H9 (cell line): ENCODE data around the gene ITGBL1. TPM values are rescaled to one million over a fixed set of nuclear protein-coding genes. Genes with fewer than 3 reads are reported as not detected.

Experiments
- DNase-seq: peaks from one replicate; pipeline ENCODE4 v3.0.0-alpha.2; 2017
- H2AFZ ChIP-seq: one replicate; pipeline ENCODE4 v1.6.1; 2013; ENCODE audit warnings: mild to moderate bottlenecking, low read length, control low read depth, moderate library complexity
- H2AK5ac ChIP-seq: 2 replicates; pipeline ENCODE4 v1.6.1; 2013; ENCODE audit warnings: low read length, control low read depth, mixed read lengths; ENCODE audit not compliant: insufficient read length
- H2BK120ac ChIP-seq: one replicate; pipeline ENCODE4 v1.6.1; 2013; ENCODE audit warnings: low read depth, mild to moderate bottlenecking, low read length, control low read depth, inconsistent platforms; ENCODE audit not compliant: poor library complexity, severe bottlenecking
- H2BK12ac ChIP-seq: 2 replicates; pipeline ENCODE4 v1.6.1; 2013; ENCODE audit warnings: low read length, control low read depth, mixed read lengths, low read depth; ENCODE audit not compliant: insufficient read length
- H2BK15ac ChIP-seq: 2 replicates; pipeline ENCODE4 v1.6.1; 2013; ENCODE audit warnings: low read depth, low read length, control low read depth
- H2BK20ac ChIP-seq: one replicate; pipeline ENCODE4 v1.6.1; 2013; ENCODE audit warnings: low read depth, mild to moderate bottlenecking, low read length, control low read depth, inconsistent platforms; ENCODE audit not compliant: poor library complexity, severe bottlenecking
- H2BK5ac ChIP-seq: 2 replicates; pipeline ENCODE4 v1.6.1; 2013; ENCODE audit warnings: low read length, control low read depth, mixed read lengths; ENCODE audit not compliant: insufficient read length
- H3K14ac ChIP-seq: 2 replicates; pipeline ENCODE4 v1.6.1; 2013; ENCODE audit warnings: low read length, control low read depth; ENCODE audit not compliant: insufficient read depth
- H3K18ac ChIP-seq: 2 replicates; pipeline ENCODE4 v1.6.1; 2013; ENCODE audit warnings: low read depth, mild to moderate bottlenecking, mixed read lengths, low read length, control low read depth; ENCODE audit not compliant: insufficient read length
- H3K23ac ChIP-seq: 2 replicates; pipeline ENCODE4 v1.6.1; 2013; ENCODE audit warnings: low read length, control low read depth, mixed read lengths, low read depth; ENCODE audit not compliant: insufficient read length
- H3K23me2 ChIP-seq: 2 replicates; pipeline ENCODE4 v1.6.1; 2013; ENCODE audit warnings: low read depth, mild to moderate bottlenecking, mixed read lengths, low read length, control low read depth; ENCODE audit not compliant: insufficient read length, poor library complexity, severe bottlenecking
- H3K27ac ChIP-seq: 2 replicates; pipeline ENCODE4 v1.5.1; 2013; ENCODE audit warnings: low read length, control low read depth, mixed read lengths, low read depth; ENCODE audit not compliant: insufficient read length
- H3K27me3 ChIP-seq: 2 replicates; pipeline ENCODE4 v1.6.1; 2013; ENCODE audit warnings: low read length, control low read depth, inconsistent platforms; ENCODE audit not compliant: insufficient read depth
- H3K4ac ChIP-seq: 2 replicates; pipeline ENCODE4 v1.6.1; 2013; ENCODE audit warnings: low read depth, mild to moderate bottlenecking, control low read depth, inconsistent platforms, low read length, moderate library complexity
- H3K4me1 ChIP-seq: 2 replicates; pipeline ENCODE4 v1.6.1; 2013; ENCODE audit warnings: low read length, control low read depth, inconsistent platforms; ENCODE audit not compliant: insufficient read depth
- H3K4me2 ChIP-seq: 2 replicates; pipeline ENCODE4 v1.6.1; 2013; ENCODE audit warnings: low read length, control low read depth, mixed read lengths; ENCODE audit not compliant: insufficient read length, insufficient read depth
- H3K56ac ChIP-seq: 2 replicates; pipeline ENCODE4 v1.6.1; 2013; ENCODE audit warnings: low read depth, mild to moderate bottlenecking, mixed read lengths, low read length, control low read depth; ENCODE audit not compliant: insufficient read length
- H3K79me1 ChIP-seq: 2 replicates; pipeline ENCODE4 v1.6.1; 2013; ENCODE audit warnings: low read depth, mild to moderate bottlenecking, moderate library complexity, low read length, control low read depth, inconsistent platforms; ENCODE audit not compliant: insufficient read depth, poor library complexity, severe bottlenecking
- H3K79me2 ChIP-seq: 2 replicates; pipeline ENCODE4 v1.6.1; 2013; ENCODE audit warnings: low read length, control low read depth, inconsistent platforms; ENCODE audit not compliant: insufficient read depth
- H3K9ac ChIP-seq: 2 replicates; pipeline ENCODE4 v1.6.1; 2013; ENCODE audit warnings: low read length, control low read depth, mixed read lengths; ENCODE audit not compliant: insufficient read length; ENCODE audit errors: extremely low read depth
- H3K9me3 ChIP-seq: one replicate; pipeline ENCODE4 v1.6.1; 2013; ENCODE audit warnings: low read depth, low read length, inconsistent platforms; ENCODE audit not compliant: control insufficient read depth
- H3T11ph ChIP-seq: one replicate; pipeline ENCODE4 v1.6.1; 2013; ENCODE audit warnings: mild to moderate bottlenecking, low read length, control low read depth, inconsistent platforms
- H4K20me1 ChIP-seq: one replicate; pipeline ENCODE4 v1.6.1; 2013; ENCODE audit not compliant: control insufficient read depth, insufficient read length, insufficient read depth
- H4K5ac ChIP-seq: 2 replicates; pipeline ENCODE4 v1.6.1; 2013; ENCODE audit warnings: low read depth, mild to moderate bottlenecking, mixed read lengths, low read length, control low read depth; ENCODE audit not compliant: insufficient read length
- H4K8ac ChIP-seq: replicated peaks from 2 replicates; pipeline ENCODE4 v1.6.1; 2013; ENCODE audit warnings: low read length, control low read depth, mixed read lengths, low read depth; ENCODE audit not compliant: insufficient read length
- H4K91ac ChIP-seq: 2 replicates; pipeline ENCODE4 v1.6.1; 2013; ENCODE audit warnings: low read depth, mild to moderate bottlenecking, moderate library complexity, mixed read lengths, low read length, control low read depth; ENCODE audit not compliant: insufficient read length
- H3K27ac Mint-ChIP-seq, 3 experiments: 2 replicates in 2 of 3; 3 replicates in 1 of 3; pipeline ENCODE4 v1.8.0; 2020 to 2021; ENCODE audit warnings: mixed read lengths in 3 of 3, mild to moderate bottlenecking in 1 of 3, moderate library complexity in 1 of 3
- H3K27me3 Mint-ChIP-seq: 2 replicates; pipeline ENCODE4 v1.8.0; 2021; ENCODE audit warnings: low read depth, mild to moderate bottlenecking, moderate library complexity, mixed read lengths
- H3K36me3 Mint-ChIP-seq, 3 experiments: 2 replicates in 2 of 3; 3 replicates in 1 of 3; pipeline ENCODE4 v1.8.0; 2020 to 2021; ENCODE audit warnings: low read depth in 3 of 3, mixed read lengths in 3 of 3; ENCODE audit not compliant: insufficient read depth in 1 of 3
- H3K4me1 Mint-ChIP-seq, 2 experiments: 2 replicates each; pipeline ENCODE4 v1.8.0; 2020; ENCODE audit warnings: mixed read lengths in 2 of 2
- H3K4me3 Mint-ChIP-seq, 2 experiments: 2 replicates in 1 of 2; 3 replicates in 1 of 2; pipeline ENCODE4 v1.8.0; 2020 to 2021; ENCODE audit warnings: mild to moderate bottlenecking in 2 of 2, mixed read lengths in 2 of 2, moderate library complexity in 1 of 2
- H3K9me3 Mint-ChIP-seq, 2 experiments: 2 replicates in 1 of 2; 3 replicates in 1 of 2; pipeline ENCODE4 v1.8.0; 2020; ENCODE audit warnings: mild to moderate bottlenecking in 2 of 2, mixed read lengths in 2 of 2, moderate library complexity in 1 of 2
- CTCF ChIP-seq: fragments of 200-600 bp; sonication (generic); conservative IDR thresholded peaks from 3 replicates; pipeline ENCODE4 v1.8.0; 2021; ENCODE audit warnings: antibody characterized with exemption, mild to moderate bottlenecking
- WGBS: extraction: QIAGEN DNeasy Blood & Tissue Kit; methylation state at CpG from one replicate; pipeline ENCODE4 v1.1.7; 2013; ENCODE audit warnings: missing lambda C conversion rate, low lambda C conversion rate, mixed read lengths; ENCODE audit not compliant: insufficient read length; ENCODE audit errors: extremely low coverage; 5-methylcytosine and 5-hydroxymethylcytosine counted together
- total RNA-seq: library from RNA; stranded (reverse); gene quantifications from 2 replicates; pipeline ENCODE4 v1.2.1, GENCODE V29; 2021

The ITGBL1 gene
- total RNA-seq, 1 experiment from 2014 or later: not detected

GRCh38 chr13:101726681-101727080 is 274.2 kb downstream of the ITGBL1 start:
- Histone ChIP-seq H2BK120ac (no peak overlapping the region), H3K23ac (no peak overlapping the region), H2BK5ac (no peak overlapping the region), H4K8ac (no peak overlapping the region), H3T11ph (no peak overlapping the region), H3K4ac (no peak overlapping the region), H2BK15ac (no peak overlapping the region), H3K56ac (no peak overlapping the region), H3K79me2 (no peaks in the 10 kb centered on the region), H2AFZ (no peak overlapping the region), H3K9me3 (no peaks in the 10 kb centered on the region), H4K20me1 (no peaks in the 10 kb centered on the region), H4K5ac (no peak overlapping the region), H3K4me2 (no peak overlapping the region), H3K14ac (no peak overlapping the region), H4K91ac (no peak overlapping the region), H3K27ac (no peak overlapping the region), H3K18ac (no peak overlapping the region), H3K9ac (no peak overlapping the region), H2BK12ac (no peak overlapping the region), H3K4me1 (no peaks in the 10 kb centered on the region), H3K79me1 (no peaks in the 10 kb centered on the region), H3K27me3 (no peaks in the 10 kb centered on the region), H2AK5ac (no peak overlapping the region), H3K23me2 (no peaks in the 10 kb centered on the region), H2BK20ac (no peak overlapping the region)
- H3K4me3 Mint-ChIP-seq: no peak overlapping the region
- no peak overlapping the region for H3K27ac Mint-ChIP-seq
- H3K36me3 Mint-ChIP-seq: no peaks in the 10 kb centered on the region
- no peaks in the 10 kb centered on the region; a peak in 2 of 5 replicates for H3K9me3 Mint-ChIP-seq
- DNase-seq: no peak
- no peaks in the 10 kb centered on the region for H3K4me1 Mint-ChIP-seq
- TF ChIP-seq CTCF: no peak
- peaks cover 2% of the 10 kb centered on the region; the same call in 1 of the 2 replicates for H3K27me3 Mint-ChIP-seq
- WGBS: no CpG with 5 or more reads among the region's 2 CpGs
